K562 (cell line): ENCODE data around the gene EBI3. TPM values are rescaled to one million over a fixed set of nuclear protein-coding genes. Genes with fewer than 3 reads are reported as not detected.

Experiments used
- FOXA1 ChIP-seq: fragments of 450-650 bp; IDR thresholded peaks from 2 replicates; pipeline ENCODE4 v1.6.1; 2016; ENCODE audit warnings: mild to moderate bottlenecking, borderline replicate concordance
- FUS ChIP-seq: fragments of 200-400 bp; formaldehyde crosslinking; optimal IDR thresholded peaks from 2 replicates; pipeline ENCODE3; 2017; ENCODE audit warnings: low read depth, low read length
- HDAC2 ChIP-seq: fragments of 450-650 bp; IDR thresholded peaks from 2 replicates; pipeline ENCODE4 v1.6.1; 2016; ENCODE audit warnings: mild to moderate bottlenecking
- HMG20A ChIP-seq: fragments of 450-650 bp; formaldehyde crosslinking; conservative IDR thresholded peaks from 2 replicates; pipeline ENCODE4 v1.4.0; 2020; ENCODE audit warnings: mild to moderate bottlenecking, mixed read lengths
- PYGO2 ChIP-seq: fragments of 450-650 bp; IDR thresholded peaks from 2 replicates; pipeline ENCODE4 v1.6.1; 2016; ENCODE audit warnings: mild to moderate bottlenecking, missing genetic modification characterization, moderate library complexity, missing compliant biosample characterization
- SLC30A9 ChIP-seq: fragments of 250-450 bp; sonication (Bioruptor Pico); IDR thresholded peaks from 2 replicates; pipeline ENCODE4 v1.8.0; 2022; ENCODE audit warnings: mild to moderate bottlenecking, moderate library complexity
- TAL1 ChIP-seq: fragments of 450-650 bp; IDR thresholded peaks from 2 replicates; pipeline ENCODE4 v1.6.1; 2016; ENCODE audit warnings: mild to moderate bottlenecking
- ZKSCAN3 ChIP-seq: fragments of 250-450 bp; sonication (Bioruptor Pico); IDR thresholded peaks from 2 replicates; pipeline ENCODE4 v1.4.0; 2020
- ZNF592 ChIP-seq: fragments of 450-650 bp; IDR thresholded peaks from 2 replicates; pipeline ENCODE4 v1.6.1; 2017; ENCODE audit warnings: antibody characterized with exemption, mild to moderate bottlenecking
- polyA plus RNA-seq, 8 experiments: library from polyadenylated mRNA; depleted of rRNA in 4 of 8; stranded (reverse) in 5 of 8; unstranded in 3 of 8; fragments of >200 nt; fragmentation: Nextera tagmentation in 2 of 8; fragmentation: Illumina TruSeq in 1 of 8; extraction: Ambion mirVana in 2 of 8; extraction: Trizol in 1 of 8; gene quantifications; 2 replicates each; pipeline versions ENCODE4 v1.2.1 to v1.2.3, GENCODE V29; 2011 to 2014; ENCODE audit warnings: inconsistent platforms in 1 of 8, missing spikeins in 1 of 8
- total RNA-seq, 7 experiments: library from RNA; depleted of rRNA in 6 of 7; stranded (reverse); fragments of >200 nt in 6 of 7; fragmentation: Illumina TruSeq in 2 of 7; extraction: Trizol in 2 of 7; gene quantifications; 2 replicates each; pipeline versions ENCODE4 v1.2.1 to v1.2.3, GENCODE V29; 2011 to 2021; ENCODE audit warnings: low replicate concordance in 1 of 7
- TF ChIP-seq, protein P1 (sequence below): fragments of 450-650 bp; formaldehyde crosslinking; IDR thresholded peaks from 2 replicates; pipeline ENCODE4 v1.4.0; 2020; ENCODE audit warnings: mild to moderate bottlenecking, moderate library complexity
- TF ChIP-seq, protein P2 (sequence below): sonication (generic); formaldehyde crosslinking; IDR thresholded peaks from 2 replicates; pipeline ENCODE4 v1.8.0; 2022; ENCODE audit warnings: mild to moderate bottlenecking, missing genetic modification reagents
- TF ChIP-seq, protein P3 (sequence below): fragments of 250-450 bp; sonication (Bioruptor Pico); IDR thresholded peaks from 2 replicates; pipeline ENCODE4 v1.5.0; 2021
- TF ChIP-seq, protein P4 (sequence below): fragments of 250-450 bp; sonication (Bioruptor Pico); IDR thresholded peaks from 2 replicates; pipeline ENCODE4 v1.4.0; 2020; ENCODE audit warnings: mild to moderate bottlenecking, moderate library complexity
- TF ChIP-seq, protein P5 (sequence below): fragments of 250-450 bp; sonication (Bioruptor Pico); IDR thresholded peaks from 2 replicates; pipeline ENCODE4 v1.8.0; 2022; ENCODE audit warnings: moderate library complexity, mild to moderate bottlenecking, inconsistent platforms

Gene EBI3
- total and polyA plus RNA-seq, 9 of the 15 experiments (the other 6 are each of a cell fraction or from before 2014, with no cell fraction given) = 0.08 to 0.35 (median 0.22) TPM; not detected in 6

- TF ChIP-seq PYGO2 (tag) (no peak), HDAC2 (no peak; the same call in 1 of the 2 replicates), ZNF592 (no peak), FOXA1 (no peak), HMG20A (no peak), TAL1 (no peak), SLC30A9 (CRISPR knock-in tag) (no peak), FUS (no peak), ZKSCAN3 (CRISPR knock-in tag) (no peak)
- TF ChIP-seq, protein P1, sequence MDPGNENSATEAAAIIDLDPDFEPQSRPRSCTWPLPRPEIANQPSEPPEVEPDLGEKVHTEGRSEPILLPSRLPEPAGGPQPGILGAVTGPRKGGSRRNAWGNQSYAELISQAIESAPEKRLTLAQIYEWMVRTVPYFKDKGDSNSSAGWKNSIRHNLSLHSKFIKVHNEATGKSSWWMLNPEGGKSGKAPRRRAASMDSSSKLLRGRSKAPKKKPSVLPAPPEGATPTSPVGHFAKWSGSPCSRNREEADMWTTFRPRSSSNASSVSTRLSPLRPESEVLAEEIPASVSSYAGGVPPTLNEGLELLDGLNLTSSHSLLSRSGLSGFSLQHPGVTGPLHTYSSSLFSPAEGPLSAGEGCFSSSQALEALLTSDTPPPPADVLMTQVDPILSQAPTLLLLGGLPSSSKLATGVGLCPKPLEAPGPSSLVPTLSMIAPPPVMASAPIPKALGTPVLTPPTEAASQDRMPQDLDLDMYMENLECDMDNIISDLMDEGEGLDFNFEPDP (CRISPR knock-in tag) = no peak
- TF ChIP-seq, protein P2, sequence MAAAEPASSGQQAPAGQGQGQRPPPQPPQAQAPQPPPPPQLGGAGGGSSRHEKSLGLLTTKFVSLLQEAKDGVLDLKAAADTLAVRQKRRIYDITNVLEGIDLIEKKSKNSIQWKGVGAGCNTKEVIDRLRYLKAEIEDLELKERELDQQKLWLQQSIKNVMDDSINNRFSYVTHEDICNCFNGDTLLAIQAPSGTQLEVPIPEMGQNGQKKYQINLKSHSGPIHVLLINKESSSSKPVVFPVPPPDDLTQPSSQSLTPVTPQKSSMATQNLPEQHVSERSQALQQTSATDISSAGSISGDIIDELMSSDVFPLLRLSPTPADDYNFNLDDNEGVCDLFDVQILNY = no peak
- TF ChIP-seq, protein P3, sequence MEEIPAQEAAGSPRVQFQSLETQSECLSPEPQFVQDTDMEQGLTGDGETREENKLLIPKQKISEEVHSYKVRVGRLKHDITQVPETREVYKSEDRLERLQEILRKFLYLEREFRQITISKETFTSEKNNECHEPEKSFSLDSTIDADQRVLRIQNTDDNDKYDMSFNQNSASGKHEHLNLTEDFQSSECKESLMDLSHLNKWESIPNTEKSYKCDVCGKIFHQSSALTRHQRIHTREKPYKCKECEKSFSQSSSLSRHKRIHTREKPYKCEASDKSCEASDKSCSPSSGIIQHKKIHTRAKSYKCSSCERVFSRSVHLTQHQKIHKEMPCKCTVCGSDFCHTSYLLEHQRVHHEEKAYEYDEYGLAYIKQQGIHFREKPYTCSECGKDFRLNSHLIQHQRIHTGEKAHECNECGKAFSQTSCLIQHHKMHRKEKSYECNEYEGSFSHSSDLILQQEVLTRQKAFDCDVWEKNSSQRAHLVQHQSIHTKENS (CRISPR knock-in tag) = no peak
- TF ChIP-seq, protein P4, sequence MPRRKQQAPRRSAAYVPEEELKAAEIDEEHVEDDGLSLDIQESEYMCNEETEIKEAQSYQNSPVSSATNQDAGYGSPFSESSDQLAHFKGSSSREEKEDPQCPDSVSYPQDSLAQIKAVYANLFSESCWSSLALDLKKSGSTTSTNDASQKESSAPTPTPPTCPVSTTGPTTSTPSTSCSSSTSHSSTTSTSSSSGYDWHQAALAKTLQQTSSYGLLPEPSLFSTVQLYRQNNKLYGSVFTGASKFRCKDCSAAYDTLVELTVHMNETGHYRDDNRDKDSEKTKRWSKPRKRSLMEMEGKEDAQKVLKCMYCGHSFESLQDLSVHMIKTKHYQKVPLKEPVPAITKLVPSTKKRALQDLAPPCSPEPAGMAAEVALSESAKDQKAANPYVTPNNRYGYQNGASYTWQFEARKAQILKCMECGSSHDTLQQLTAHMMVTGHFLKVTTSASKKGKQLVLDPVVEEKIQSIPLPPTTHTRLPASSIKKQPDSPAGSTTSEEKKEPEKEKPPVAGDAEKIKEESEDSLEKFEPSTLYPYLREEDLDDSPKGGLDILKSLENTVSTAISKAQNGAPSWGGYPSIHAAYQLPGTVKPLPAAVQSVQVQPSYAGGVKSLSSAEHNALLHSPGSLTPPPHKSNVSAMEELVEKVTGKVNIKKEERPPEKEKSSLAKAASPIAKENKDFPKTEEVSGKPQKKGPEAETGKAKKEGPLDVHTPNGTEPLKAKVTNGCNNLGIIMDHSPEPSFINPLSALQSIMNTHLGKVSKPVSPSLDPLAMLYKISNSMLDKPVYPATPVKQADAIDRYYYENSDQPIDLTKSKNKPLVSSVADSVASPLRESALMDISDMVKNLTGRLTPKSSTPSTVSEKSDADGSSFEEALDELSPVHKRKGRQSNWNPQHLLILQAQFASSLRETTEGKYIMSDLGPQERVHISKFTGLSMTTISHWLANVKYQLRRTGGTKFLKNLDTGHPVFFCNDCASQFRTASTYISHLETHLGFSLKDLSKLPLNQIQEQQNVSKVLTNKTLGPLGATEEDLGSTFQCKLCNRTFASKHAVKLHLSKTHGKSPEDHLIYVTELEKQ (CRISPR knock-in tag) = no peak
- TF ChIP-seq, protein P5, sequence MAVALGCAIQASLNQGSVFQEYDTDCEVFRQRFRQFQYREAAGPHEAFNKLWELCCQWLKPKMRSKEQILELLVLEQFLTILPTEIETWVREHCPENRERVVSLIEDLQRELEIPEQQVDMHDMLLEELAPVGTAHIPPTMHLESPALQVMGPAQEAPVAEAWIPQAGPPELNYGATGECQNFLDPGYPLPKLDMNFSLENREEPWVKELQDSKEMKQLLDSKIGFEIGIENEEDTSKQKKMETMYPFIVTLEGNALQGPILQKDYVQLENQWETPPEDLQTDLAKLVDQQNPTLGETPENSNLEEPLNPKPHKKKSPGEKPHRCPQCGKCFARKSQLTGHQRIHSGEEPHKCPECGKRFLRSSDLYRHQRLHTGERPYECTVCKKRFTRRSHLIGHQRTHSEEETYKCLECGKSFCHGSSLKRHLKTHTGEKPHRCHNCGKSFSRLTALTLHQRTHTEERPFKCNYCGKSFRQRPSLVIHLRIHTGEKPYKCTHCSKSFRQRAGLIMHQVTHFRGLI (CRISPR knock-in tag) = no peak
Measured at GRCh38 chr19:4267101-4267900, 38.0 kb downstream of the EBI3 start (continued).
